HepG2 (cell line): ENCODE data around the gene CCDC154. TPM values are rescaled to one million over a fixed set of nuclear protein-coding genes. Genes with fewer than 3 reads are reported as not detected.

ENCODE experiments used
- CREB1 ChIP-seq, 2 experiments: fragments of 450-650 bp in 1 of 2; IDR thresholded peaks; 2 replicates each; pipeline ENCODE4 v1.6.1; 2016 to 2017; ENCODE audit warnings: control low read depth in 1 of 2, mild to moderate bottlenecking in 1 of 2, missing compliant biosample characterization in 1 of 2, missing genetic modification characterization in 1 of 2
- FOXK2 ChIP-seq: fragments of 450-650 bp; IDR thresholded peaks from 2 replicates; pipeline ENCODE4 v1.6.1; 2016
- GPN1 ChIP-seq: sonication (generic); formaldehyde crosslinking; IDR thresholded peaks from 2 replicates; pipeline ENCODE4 v1.5.1; 2020; ENCODE audit warnings: missing genetic modification reagents, borderline replicate concordance
- KLF11 ChIP-seq: IDR thresholded peaks from 2 replicates; pipeline ENCODE4 v1.6.1; 2016; ENCODE audit warnings: missing compliant biosample characterization
- MAFF ChIP-seq: IDR thresholded peaks from 2 replicates; pipeline ENCODE4 v1.6.1; 2011; ENCODE audit warnings: low read depth, low read length, improper control_type of control experiment
- MTF2 ChIP-seq: sonication (generic); formaldehyde crosslinking; IDR thresholded peaks from 2 replicates; pipeline ENCODE4 v1.5.0; 2020; ENCODE audit warnings: missing genetic modification reagents, borderline replicate concordance
- PHF8 ChIP-seq: sonication (generic); formaldehyde crosslinking; IDR thresholded peaks from 2 replicates; pipeline ENCODE4 v1.5.0; 2020; ENCODE audit warnings: missing genetic modification reagents
- PRMT3 ChIP-seq: sonication (generic); formaldehyde crosslinking; IDR thresholded peaks from 2 replicates; pipeline ENCODE4 v1.8.1; 2022; ENCODE audit warnings: low read depth, mild to moderate bottlenecking, moderate library complexity, missing genetic modification reagents, borderline replicate concordance
- REXO4 ChIP-seq: sonication (generic); formaldehyde crosslinking; IDR thresholded peaks from 2 replicates; pipeline ENCODE4 v1.8.0; 2022; ENCODE audit warnings: missing genetic modification reagents, mild to moderate bottlenecking, borderline replicate concordance
- STAG1 ChIP-seq: sonication (generic); formaldehyde crosslinking; IDR thresholded peaks from 2 replicates; pipeline ENCODE4 v1.4.0; 2020; ENCODE audit warnings: missing genetic modification reagents
- ZBTB42 ChIP-seq: sonication (generic); formaldehyde crosslinking; IDR thresholded peaks from 2 replicates; pipeline ENCODE4 v1.5.0; 2020; ENCODE audit warnings: mild to moderate bottlenecking, missing genetic modification reagents
- ZNF33B ChIP-seq: sonication (generic); formaldehyde crosslinking; IDR thresholded peaks from 2 replicates; pipeline ENCODE4 v1.5.1; 2020; ENCODE audit warnings: mild to moderate bottlenecking, missing genetic modification reagents
- ZNF34 ChIP-seq: sonication (generic); formaldehyde crosslinking; IDR thresholded peaks from 2 replicates; pipeline ENCODE4 v1.4.0; 2020; ENCODE audit warnings: mild to moderate bottlenecking, missing genetic modification reagents, borderline replicate concordance
- ZNF687 ChIP-seq: sonication (generic); formaldehyde crosslinking; IDR thresholded peaks from 2 replicates; pipeline ENCODE4 v1.5.1; 2020; ENCODE audit warnings: mild to moderate bottlenecking, missing genetic modification reagents, moderate library complexity
- polyA plus RNA-seq, 8 experiments: library from polyadenylated mRNA; depleted of rRNA in 3 of 8; stranded (reverse) in 7 of 8; unstranded in 1 of 8; fragments of >200 nt; fragmentation: Illumina TruSeq in 4 of 8; extraction: Trizol in 4 of 8; gene quantifications; 2 replicates each; pipeline versions ENCODE4 v1.2.1 to v1.2.3, GENCODE V29; 2011 to 2016; ENCODE audit warnings: low read depth in 4 of 8, missing spikeins in 1 of 8, mixed read lengths in 1 of 8; ENCODE audit not compliant: insufficient read depth in 1 of 8
- total RNA-seq, 5 experiments: library from RNA; depleted of rRNA; stranded (reverse); fragments of >200 nt; fragmentation: Illumina TruSeq; extraction: Trizol; gene quantifications; 2 replicates each; pipeline ENCODE4 v1.2.3, GENCODE V29; 2016; ENCODE audit warnings: low read depth in 1 of 5
- TF ChIP-seq, protein P1 (sequence below): sonication (generic); formaldehyde crosslinking; IDR thresholded peaks from 2 replicates; pipeline ENCODE4 v1.8.1; 2023; ENCODE audit warnings: missing genetic modification reagents, inconsistent platforms, borderline replicate concordance
- TF ChIP-seq, protein P2 (sequence below): sonication (generic); formaldehyde crosslinking; IDR thresholded peaks from 2 replicates; pipeline ENCODE4 v1.5.0; 2020; ENCODE audit warnings: mild to moderate bottlenecking, missing genetic modification reagents
- TF ChIP-seq, protein P3 (sequence below): sonication (generic); formaldehyde crosslinking; IDR thresholded peaks from 2 replicates; pipeline ENCODE4 v1.5.0; 2020; ENCODE audit warnings: missing genetic modification reagents, mild to moderate bottlenecking, borderline replicate concordance
- TF ChIP-seq, protein P4 (sequence below): sonication (generic); formaldehyde crosslinking; IDR thresholded peaks from 2 replicates; pipeline ENCODE4 v1.4.0; 2020; ENCODE audit warnings: missing genetic modification reagents

The CCDC154 gene
- total and polyA plus RNA-seq, 2 of the 13 experiments (the other 11 are each of a cell fraction or from before 2014, with no cell fraction given): 0.92 to 1.5 TPM

DNA sequence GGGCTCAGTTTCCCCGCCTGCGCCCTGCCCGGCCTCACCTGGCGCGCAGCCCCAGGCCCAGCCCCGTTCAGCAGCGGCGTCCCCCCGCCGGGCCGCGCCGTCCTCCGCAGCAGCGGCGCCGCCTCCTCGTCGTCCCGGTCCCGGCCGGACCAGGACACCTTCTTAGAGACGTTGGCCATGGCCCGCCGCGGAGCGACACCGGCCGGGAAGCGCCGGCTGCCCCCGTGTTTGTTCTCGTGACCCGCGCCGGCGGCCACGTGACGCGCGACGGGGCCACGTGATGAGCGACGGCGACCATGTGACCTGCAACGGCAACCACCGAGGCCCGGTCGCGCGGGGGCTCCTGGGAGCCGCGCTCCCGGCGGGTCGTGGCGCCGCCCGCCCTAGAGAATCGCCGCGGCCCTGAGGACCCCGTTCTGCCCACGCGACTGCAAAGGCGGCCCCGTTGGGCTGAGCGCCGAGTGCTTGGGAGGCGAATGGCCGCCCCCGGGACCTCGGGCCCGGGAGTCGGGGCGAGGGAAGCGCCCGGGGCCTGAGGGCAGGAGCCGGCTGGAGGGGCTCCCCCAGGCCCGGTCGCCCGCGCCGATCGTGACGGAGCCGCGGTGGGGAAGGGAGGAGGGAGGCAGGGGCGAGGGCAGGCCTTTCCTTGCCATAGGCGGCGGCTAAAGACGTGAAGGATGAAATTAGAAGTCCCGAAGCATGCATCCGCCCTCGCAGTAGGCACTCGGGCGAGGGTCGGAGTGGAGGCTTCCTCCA lies 30.6 kb upstream of the CCDC154 start, which contains the start of gene CLCN7 (continued):
- no peak; the same call in 1 of the 2 replicates for TF ChIP-seq GPN1 (CRISPR knock-in tag)
- 0 out of 2 replicates have a peak, but pooled peaks have one; percentile 19 for TF ChIP-seq ZNF34 (CRISPR knock-in tag)
- no peak for TF ChIP-seq FOXK2
- peak; percentile 74; the same call in 1 of the 2 replicates for TF ChIP-seq CREB1 (IDR thresholded peaks at IDR 0.05)
- no peak for TF ChIP-seq CREB1 (CRISPR knock-in tag; IDR thresholded peaks at IDR 0.05)
- peak; percentile 75; the same call in 1 of the 2 replicates for TF ChIP-seq MTF2 (CRISPR knock-in tag)
- TF ChIP-seq MAFF: no peak
- TF ChIP-seq KLF11 (CRISPR knock-in tag): 0 out of 2 replicates have a peak, but pooled peaks have one; percentile 57
- TF ChIP-seq, protein P1, sequence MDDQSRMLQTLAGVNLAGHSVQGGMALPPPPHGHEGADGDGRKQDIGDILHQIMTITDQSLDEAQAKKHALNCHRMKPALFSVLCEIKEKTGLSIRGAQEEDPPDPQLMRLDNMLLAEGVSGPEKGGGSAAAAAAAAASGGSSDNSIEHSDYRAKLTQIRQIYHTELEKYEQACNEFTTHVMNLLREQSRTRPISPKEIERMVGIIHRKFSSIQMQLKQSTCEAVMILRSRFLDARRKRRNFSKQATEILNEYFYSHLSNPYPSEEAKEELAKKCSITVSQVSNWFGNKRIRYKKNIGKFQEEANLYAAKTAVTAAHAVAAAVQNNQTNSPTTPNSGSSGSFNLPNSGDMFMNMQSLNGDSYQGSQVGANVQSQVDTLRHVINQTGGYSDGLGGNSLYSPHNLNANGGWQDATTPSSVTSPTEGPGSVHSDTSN (CRISPR knock-in tag): no peak
- no peak; the same call in 1 of the 2 replicates for TF ChIP-seq ZBTB42 (CRISPR knock-in tag)
- TF ChIP-seq ZNF33B (CRISPR knock-in tag): peak; percentile 78; the same call in 1 of the 2 replicates
- no peak for TF ChIP-seq REXO4 (CRISPR knock-in tag)
- TF ChIP-seq, protein P2, sequence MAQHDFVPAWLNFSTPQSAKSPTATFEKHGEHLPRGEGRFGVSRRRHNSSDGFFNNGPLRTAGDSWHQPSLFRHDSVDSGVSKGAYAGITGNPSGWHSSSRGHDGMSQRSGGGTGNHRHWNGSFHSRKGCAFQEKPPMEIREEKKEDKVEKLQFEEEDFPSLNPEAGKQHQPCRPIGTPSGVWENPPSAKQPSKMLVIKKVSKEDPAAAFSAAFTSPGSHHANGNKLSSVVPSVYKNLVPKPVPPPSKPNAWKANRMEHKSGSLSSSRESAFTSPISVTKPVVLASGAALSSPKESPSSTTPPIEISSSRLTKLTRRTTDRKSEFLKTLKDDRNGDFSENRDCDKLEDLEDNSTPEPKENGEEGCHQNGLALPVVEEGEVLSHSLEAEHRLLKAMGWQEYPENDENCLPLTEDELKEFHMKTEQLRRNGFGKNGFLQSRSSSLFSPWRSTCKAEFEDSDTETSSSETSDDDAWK (CRISPR knock-in tag): no peak
- peak; percentile 96 for TF ChIP-seq PHF8 (CRISPR knock-in tag)
- peak; percentile 97 for TF ChIP-seq ZNF687
- TF ChIP-seq PRMT3 (CRISPR knock-in tag): peak; percentile 93; the same call in 1 of the 2 replicates
- TF ChIP-seq, protein P3, sequence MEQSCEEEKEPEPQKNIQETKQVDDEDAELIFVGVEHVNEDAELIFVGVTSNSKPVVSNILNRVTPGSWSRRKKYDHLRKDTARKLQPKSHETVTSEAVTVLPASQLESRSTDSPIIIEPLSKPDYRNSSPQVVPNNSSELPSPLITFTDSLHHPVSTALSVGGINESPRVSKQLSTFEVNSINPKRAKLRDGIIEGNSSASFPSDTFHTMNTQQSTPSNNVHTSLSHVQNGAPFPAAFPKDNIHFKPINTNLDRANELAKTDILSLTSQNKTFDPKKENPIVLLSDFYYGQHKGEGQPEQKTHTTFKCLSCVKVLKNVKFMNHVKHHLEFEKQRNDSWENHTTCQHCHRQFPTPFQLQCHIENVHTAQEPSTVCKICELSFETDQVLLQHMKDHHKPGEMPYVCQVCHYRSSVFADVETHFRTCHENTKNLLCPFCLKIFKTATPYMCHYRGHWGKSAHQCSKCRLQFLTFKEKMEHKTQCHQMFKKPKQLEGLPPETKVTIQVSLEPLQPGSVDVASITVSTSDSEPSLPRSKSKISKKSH: no peak; the same call in 1 of the 2 replicates
- TF ChIP-seq, protein P4, sequence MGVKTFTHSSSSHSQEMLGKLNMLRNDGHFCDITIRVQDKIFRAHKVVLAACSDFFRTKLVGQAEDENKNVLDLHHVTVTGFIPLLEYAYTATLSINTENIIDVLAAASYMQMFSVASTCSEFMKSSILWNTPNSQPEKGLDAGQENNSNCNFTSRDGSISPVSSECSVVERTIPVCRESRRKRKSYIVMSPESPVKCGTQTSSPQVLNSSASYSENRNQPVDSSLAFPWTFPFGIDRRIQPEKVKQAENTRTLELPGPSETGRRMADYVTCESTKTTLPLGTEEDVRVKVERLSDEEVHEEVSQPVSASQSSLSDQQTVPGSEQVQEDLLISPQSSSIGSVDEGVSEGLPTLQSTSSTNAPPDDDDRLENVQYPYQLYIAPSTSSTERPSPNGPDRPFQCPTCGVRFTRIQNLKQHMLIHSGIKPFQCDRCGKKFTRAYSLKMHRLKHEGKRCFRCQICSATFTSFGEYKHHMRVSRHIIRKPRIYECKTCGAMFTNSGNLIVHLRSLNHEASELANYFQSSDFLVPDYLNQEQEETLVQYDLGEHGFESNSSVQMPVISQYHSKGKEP (CRISPR knock-in tag): peak; percentile 75; the same call in 1 of the 2 replicates
- TF ChIP-seq STAG1 (CRISPR knock-in tag): no peak
